Endothelial cell of umbilical vein (primary cell): Measurements from ENCODE around the gene CEACAM6. TPM values are rescaled to one million over a fixed set of nuclear protein-coding genes. Genes with fewer than 3 reads are reported as not detected.

ENCODE experiments used
- BruUV-seq: library from RNA; stranded (reverse); fragments of 400-500 nt; replicated peaks from 2 replicates; lab custom pipeline; 2021; lab: Mats Ljungman, UMichigan
- CTCF ChIA-PET: fragments of 300-600, 350-600 bp; sonication (Branson Sonifier 250); formaldehyde crosslinking; loops from one replicate; lab custom pipeline; 2021; ENCODE audit warnings: antibody characterized with exemption, inconsistent platforms; lab: Charles Lee
- POLR2A ChIA-PET: fragments of 300-600, 350-600 bp; sonication (Branson Sonifier 250); formaldehyde crosslinking; loops from one replicate; lab custom pipeline; 2021; ENCODE audit warnings: antibody characterized with exemption, inconsistent platforms; lab: Charles Lee
- DNase-seq: peaks from one replicate; pipeline ENCODE4 v3.0.0-alpha.2; 2011; ENCODE audit warnings: low read depth, low spot score
- FAIRE-seq: peaks from 2 replicates; lab custom pipeline; 2011; peaks lifted over from hg19 to GRCh38; lab: Jason Lieb, UNC
- H2AFZ ChIP-seq: 2 replicates; pipeline ENCODE4 v1.6.0; 2012; ENCODE audit warnings: low read depth, low read length, control low read depth, inconsistent platforms
- H3K27ac ChIP-seq: 2 replicates; pipeline ENCODE4 v1.5.1; 2011; ENCODE audit warnings: low read depth, mild to moderate bottlenecking, control low read depth, low read length, moderate library complexity; ENCODE audit not compliant: insufficient read depth
- H3K27me3 ChIP-seq, 2 experiments: 2 replicates each; pipeline versions ENCODE4 v1.6.0 to v1.6.1; 2011; ENCODE audit warnings: low read length in 2 of 2, mixed read lengths in 1 of 2; ENCODE audit not compliant: control insufficient read depth in 2 of 2, insufficient read depth in 2 of 2
- H3K36me3 ChIP-seq, 2 experiments: 2 replicates in 1 of 2; 3 replicates in 1 of 2; pipeline ENCODE4 v1.5.1; 2011; ENCODE audit warnings: low read length in 2 of 2, mild to moderate bottlenecking in 1 of 2, moderate library complexity in 1 of 2; ENCODE audit not compliant: control insufficient read depth in 2 of 2, insufficient read depth in 2 of 2; ENCODE audit errors: extremely low read depth in 1 of 2
- H3K4me1 ChIP-seq: 3 replicates; pipeline ENCODE4 v1.5.1; 2011; ENCODE audit warnings: mild to moderate bottlenecking, low read length; ENCODE audit not compliant: control insufficient read depth, insufficient read depth; ENCODE audit errors: extremely low read depth
- H3K4me2 ChIP-seq: 2 replicates; pipeline ENCODE4 v1.6.1; 2011; ENCODE audit warnings: low read length, control low read depth, mixed read lengths; ENCODE audit not compliant: insufficient read depth
- H3K4me3 ChIP-seq, 3 experiments: fragments of 200-600 bp in 1 of 3; sonication (generic), shearing (Covaris generic) in 1 of 3; replicated peaks in 1 of 3; 2 replicates each; pipeline ENCODE4 v1.5.1; 2011 to 2016; ENCODE audit warnings: control low read depth in 3 of 3, low read length in 3 of 3, mild to moderate bottlenecking in 2 of 3, inconsistent platforms in 1 of 3, low read depth in 1 of 3, moderate library complexity in 1 of 3; ENCODE audit not compliant: insufficient read depth in 1 of 3
- H3K79me2 ChIP-seq: 2 replicates; pipeline ENCODE4 v1.6.0; 2012; ENCODE audit warnings: low read length, inconsistent platforms; ENCODE audit not compliant: control insufficient read depth, insufficient read depth
- H3K9ac ChIP-seq: replicated peaks from 2 replicates; pipeline ENCODE3; 2011; ENCODE audit warnings: low read length, control low read depth; ENCODE audit not compliant: insufficient read depth; ENCODE audit errors: extremely low read depth
- H3K9me1 ChIP-seq: replicated peaks from 3 replicates; pipeline ENCODE4 v1.6.0; 2011; ENCODE audit warnings: mild to moderate bottlenecking, low read length; ENCODE audit not compliant: control insufficient read depth, insufficient read depth; ENCODE audit errors: extremely low read depth
- H3K9me3 ChIP-seq: replicated peaks from 2 replicates; pipeline ENCODE4 v1.5.1; 2012; ENCODE audit warnings: low read length, inconsistent platforms; ENCODE audit not compliant: control insufficient read depth, insufficient read depth
- H4K20me1 ChIP-seq: replicated peaks from 2 replicates; pipeline ENCODE3; 2011; ENCODE audit warnings: mild to moderate bottlenecking, low read length; ENCODE audit not compliant: control insufficient read depth, insufficient read depth; ENCODE audit errors: extremely low read depth
- FOS ChIP-seq: IDR thresholded peaks from 2 replicates; pipeline ENCODE4 v1.6.1; 2011; ENCODE audit warnings: mild to moderate bottlenecking, low read length, moderate library complexity, borderline replicate concordance; ENCODE audit not compliant: insufficient read depth
- GATA2 ChIP-seq: IDR thresholded peaks from 2 replicates; pipeline ENCODE4 v1.7.0; 2011; ENCODE audit warnings: low read depth, mild to moderate bottlenecking, moderate library complexity, mixed read lengths, low read length; ENCODE audit not compliant: insufficient read length, insufficient read depth
- POLR2AphosphoS5 ChIP-seq: IDR thresholded peaks from 2 replicates; pipeline ENCODE4 v1.6.1; 2012; ENCODE audit warnings: low read depth, mild to moderate bottlenecking, control low read depth, low read length, moderate library complexity; ENCODE audit not compliant: insufficient read depth
- dilution Hi-C: fragments of 300-500 bp; cut with MboI; formaldehyde crosslinking; loops from one replicate; pipeline ENCODE4 v1.15.0; 2019; ENCODE audit warnings: low sequenced_read_pairs; ENCODE audit not compliant: extremely low pct_ligation_motif_present
- intact Hi-C: fragments of 100-400 bp; cut with micrococcal nuclease; formaldehyde crosslinking; loops from one replicate; pipeline ENCODE4 v1.10.0; 2022
- polyA plus RNA-seq, 4 experiments: library from polyadenylated mRNA; depleted of rRNA in 3 of 4; stranded (reverse) in 3 of 4; unstranded in 1 of 4; fragments of >200 nt; gene quantifications; 2 replicates each; pipeline versions ENCODE4 v1.2.1 to v1.2.3, GENCODE V29; 2011 to 2012; ENCODE audit warnings: missing spikeins in 1 of 4
- total RNA-seq: library from RNA; stranded (reverse); gene quantifications from 2 replicates; pipeline ENCODE4 v1.2.3, GENCODE V29; 2021
- TF ChIP-seq, protein P1 (sequence below), 2 donors: IDR thresholded peaks; 1 replicate in 1 of 2; 2 replicates in 1 of 2; pipeline ENCODE4 v1.5.1; 2011; ENCODE audit warnings: low read length in 2 of 2, mild to moderate bottlenecking in 2 of 2, moderate library complexity in 2 of 2, control low read depth in 1 of 2, inconsistent platforms in 1 of 2, low read depth in 1 of 2; ENCODE audit not compliant: insufficient read depth in 1 of 2; ENCODE audit errors: extremely low read depth in 1 of 2
- TF ChIP-seq, protein P2 (sequence below): IDR thresholded peaks from 2 replicates; pipeline ENCODE4 v1.6.1; 2011; ENCODE audit not compliant: insufficient read depth, insufficient read length

The CEACAM6 gene
- total and polyA plus RNA-seq, 2 donors (not counting 3 experiments of a cell fraction or from before 2014, with no cell fraction given): not detected

DNA sequence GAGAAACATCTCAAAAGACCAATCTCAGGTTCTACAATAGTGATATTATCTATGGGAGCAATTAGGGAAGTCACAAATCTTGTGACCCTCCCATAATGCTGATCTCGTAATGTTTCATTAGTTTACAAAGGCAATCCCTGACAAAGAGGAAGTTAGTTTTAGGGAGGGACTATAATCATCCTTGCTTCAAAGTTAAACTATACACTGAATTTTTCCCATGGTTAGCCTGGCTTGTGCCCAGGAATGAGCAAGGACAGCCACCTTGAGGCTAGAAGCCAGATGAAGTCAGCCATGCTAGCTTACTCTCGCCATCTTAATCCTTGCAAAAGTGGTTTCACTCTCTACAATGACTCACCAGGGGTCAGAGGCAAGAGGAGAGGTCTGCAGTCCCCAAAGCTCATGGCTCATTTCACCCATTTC lies 46.5 kb downstream of the CEACAM6 start:
- no peaks in the 10 kb centered on the region for H3K79me2 ChIP-seq
- DNase-seq (no peak), FAIRE-seq (no peak)
- H3K9ac ChIP-seq: no peak overlapping the region
- dilution Hi-C loops: no loop called here
- BruUV-seq: no TSS peak
- H3K9me1 ChIP-seq: no peaks in the 10 kb centered on the region
- H2AFZ ChIP-seq: no peak overlapping the region
- intact Hi-C loops: no loop called here
- H3K4me2 ChIP-seq: no peak overlapping the region
- no peaks in the 10 kb centered on the region for H3K9me3 ChIP-seq
- no peaks in the 10 kb centered on the region for H4K20me1 ChIP-seq
- H3K36me3 ChIP-seq: no peaks in the 10 kb centered on the region
- H3K4me3 ChIP-seq: no peak overlapping the region
- ChIA-PET POLR2A (no interaction called here), CTCF (interaction anchor here (0.7 to 2.6 kb wide), 2 partner anchors 10 to 19 kb away, joined by 3 to 7 read pairs; no protein-coding TSS in a partner anchor)
- no peaks in the 10 kb centered on the region for H3K4me1 ChIP-seq
- H3K27ac ChIP-seq: no peak overlapping the region
- no peak for TF ChIP-seq FOS
- TF ChIP-seq, protein P1, sequence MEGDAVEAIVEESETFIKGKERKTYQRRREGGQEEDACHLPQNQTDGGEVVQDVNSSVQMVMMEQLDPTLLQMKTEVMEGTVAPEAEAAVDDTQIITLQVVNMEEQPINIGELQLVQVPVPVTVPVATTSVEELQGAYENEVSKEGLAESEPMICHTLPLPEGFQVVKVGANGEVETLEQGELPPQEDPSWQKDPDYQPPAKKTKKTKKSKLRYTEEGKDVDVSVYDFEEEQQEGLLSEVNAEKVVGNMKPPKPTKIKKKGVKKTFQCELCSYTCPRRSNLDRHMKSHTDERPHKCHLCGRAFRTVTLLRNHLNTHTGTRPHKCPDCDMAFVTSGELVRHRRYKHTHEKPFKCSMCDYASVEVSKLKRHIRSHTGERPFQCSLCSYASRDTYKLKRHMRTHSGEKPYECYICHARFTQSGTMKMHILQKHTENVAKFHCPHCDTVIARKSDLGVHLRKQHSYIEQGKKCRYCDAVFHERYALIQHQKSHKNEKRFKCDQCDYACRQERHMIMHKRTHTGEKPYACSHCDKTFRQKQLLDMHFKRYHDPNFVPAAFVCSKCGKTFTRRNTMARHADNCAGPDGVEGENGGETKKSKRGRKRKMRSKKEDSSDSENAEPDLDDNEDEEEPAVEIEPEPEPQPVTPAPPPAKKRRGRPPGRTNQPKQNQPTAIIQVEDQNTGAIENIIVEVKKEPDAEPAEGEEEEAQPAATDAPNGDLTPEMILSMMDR (IDR thresholded peaks at IDR 0.05; ENCODE audit: extremely low read depth in 1 of 2, insufficient read depth in 1 of 2, low read depth in 1 of 2, low read length in 2 of 2): no peak
- TF ChIP-seq, protein P2, sequence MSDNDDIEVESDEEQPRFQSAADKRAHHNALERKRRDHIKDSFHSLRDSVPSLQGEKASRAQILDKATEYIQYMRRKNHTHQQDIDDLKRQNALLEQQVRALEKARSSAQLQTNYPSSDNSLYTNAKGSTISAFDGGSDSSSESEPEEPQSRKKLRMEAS: no peak
- no peak for TF ChIP-seq POLR2AphosphoS5
- no peak for TF ChIP-seq GATA2
- H3K27me3 ChIP-seq: no peaks in the 10 kb centered on the region
